Measurements from ENCODE around the gene KAT2A.

DNA sequence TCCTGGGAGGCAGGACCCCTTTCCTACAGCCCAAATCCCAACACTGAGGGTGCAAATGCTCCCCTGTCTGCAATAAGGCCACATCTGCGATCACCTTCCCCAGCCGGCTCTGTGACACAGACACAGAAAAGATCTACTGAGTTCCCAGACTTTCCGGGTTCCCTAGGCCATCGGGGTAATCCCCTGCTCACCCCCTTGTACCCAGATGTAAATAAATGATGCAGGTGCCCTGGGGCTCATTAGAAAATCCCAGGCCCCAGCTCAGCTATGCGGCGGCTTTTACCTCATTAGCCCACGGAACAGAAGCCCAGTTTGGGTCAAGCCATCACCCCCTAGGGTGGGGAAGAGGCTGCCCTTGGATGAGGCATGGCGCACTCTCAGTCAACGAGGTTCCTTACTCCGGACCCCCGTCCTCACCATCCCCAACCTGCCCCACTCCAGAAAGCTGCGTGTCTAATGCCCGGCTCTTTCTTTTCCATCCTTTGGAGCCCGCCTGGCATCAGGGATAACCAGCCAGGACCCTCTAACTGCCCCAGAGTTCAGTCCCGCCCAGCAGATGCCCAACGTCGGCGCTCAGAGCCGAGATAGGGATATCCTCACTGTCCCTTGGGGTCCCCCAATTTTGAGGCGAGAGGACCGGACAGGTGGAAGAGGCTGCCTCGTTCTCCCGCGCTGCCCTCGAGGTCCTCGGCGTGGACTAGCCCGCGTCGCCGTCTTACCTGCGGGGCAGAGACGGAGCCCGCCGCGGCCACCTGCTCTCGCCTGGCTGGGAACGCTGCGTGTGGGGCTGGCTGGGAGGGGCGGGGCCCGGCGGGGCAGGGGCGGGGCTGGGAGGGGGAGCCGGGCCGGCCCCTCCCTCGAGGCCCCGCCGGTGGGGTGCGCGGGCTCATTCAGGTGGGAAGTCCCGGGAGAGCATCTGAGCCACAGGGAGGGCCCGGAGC lies 23.2 kb downstream of the KAT2A start, which contains the start of gene ZNF385C:
- TF ChIP-seq POLR2A (IDR thresholded peaks at IDR 0.05), result no peak
- TF ChIP-seq, protein P1, sequence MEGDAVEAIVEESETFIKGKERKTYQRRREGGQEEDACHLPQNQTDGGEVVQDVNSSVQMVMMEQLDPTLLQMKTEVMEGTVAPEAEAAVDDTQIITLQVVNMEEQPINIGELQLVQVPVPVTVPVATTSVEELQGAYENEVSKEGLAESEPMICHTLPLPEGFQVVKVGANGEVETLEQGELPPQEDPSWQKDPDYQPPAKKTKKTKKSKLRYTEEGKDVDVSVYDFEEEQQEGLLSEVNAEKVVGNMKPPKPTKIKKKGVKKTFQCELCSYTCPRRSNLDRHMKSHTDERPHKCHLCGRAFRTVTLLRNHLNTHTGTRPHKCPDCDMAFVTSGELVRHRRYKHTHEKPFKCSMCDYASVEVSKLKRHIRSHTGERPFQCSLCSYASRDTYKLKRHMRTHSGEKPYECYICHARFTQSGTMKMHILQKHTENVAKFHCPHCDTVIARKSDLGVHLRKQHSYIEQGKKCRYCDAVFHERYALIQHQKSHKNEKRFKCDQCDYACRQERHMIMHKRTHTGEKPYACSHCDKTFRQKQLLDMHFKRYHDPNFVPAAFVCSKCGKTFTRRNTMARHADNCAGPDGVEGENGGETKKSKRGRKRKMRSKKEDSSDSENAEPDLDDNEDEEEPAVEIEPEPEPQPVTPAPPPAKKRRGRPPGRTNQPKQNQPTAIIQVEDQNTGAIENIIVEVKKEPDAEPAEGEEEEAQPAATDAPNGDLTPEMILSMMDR (IDR thresholded peaks at IDR 0.05), result no peak
